NCI-H460 (cell line): ENCODE data around the gene POLE. TPM values are rescaled to one million over a fixed set of nuclear protein-coding genes. Genes with fewer than 3 reads are reported as not detected.

ENCODE experiments used
- DNase-seq: peaks from one replicate; pipeline ENCODE4 v3.0.0-alpha.2; 2016; ENCODE audit warnings: low read depth; ENCODE audit errors: extremely low read depth
- small RNA-seq, 2 experiments: library from RNA; depleted of rRNA; stranded (forward); fragments of <200 nt; gene quantifications; one replicate each; pipeline ENCODE3, GENCODE V24; 2014
- total RNA-seq: library from RNA; depleted of rRNA; stranded (reverse); fragments of >200 nt; shearing (Covaris generic); gene quantifications from 2 replicates; pipeline ENCODE4 v1.2.3, GENCODE V29; 2014; rRNA removed

The POLE gene
- total RNA-seq, 1 experiment from 2014 or later = 25.6 TPM

DNA sequence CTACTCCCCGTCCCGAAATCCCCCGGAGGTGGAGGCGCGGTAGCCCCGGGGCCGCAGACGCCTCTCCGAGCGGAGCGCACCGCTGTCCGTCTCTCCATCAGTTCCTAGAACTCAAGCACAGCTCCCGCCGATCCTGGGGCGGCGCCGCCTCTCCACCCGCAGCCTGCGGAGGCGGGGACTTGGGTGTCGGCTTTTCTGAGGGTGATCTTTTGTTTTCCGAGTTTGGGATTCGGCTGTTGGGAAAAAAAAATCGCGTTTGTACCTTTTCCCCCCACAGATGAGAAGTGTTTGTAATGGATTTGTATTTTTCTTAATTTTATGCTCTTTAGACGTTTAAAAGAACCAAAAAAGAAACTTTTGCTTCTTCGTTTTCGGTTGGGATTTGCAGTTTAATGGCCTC is 103.4 kb downstream of the POLE start:
- DNase-seq = no peak

- DNase-seq = no peak
These were observed 103.8 kb downstream of the POLE start for GRCh38 chr12:132583411-132583710.

DNA sequence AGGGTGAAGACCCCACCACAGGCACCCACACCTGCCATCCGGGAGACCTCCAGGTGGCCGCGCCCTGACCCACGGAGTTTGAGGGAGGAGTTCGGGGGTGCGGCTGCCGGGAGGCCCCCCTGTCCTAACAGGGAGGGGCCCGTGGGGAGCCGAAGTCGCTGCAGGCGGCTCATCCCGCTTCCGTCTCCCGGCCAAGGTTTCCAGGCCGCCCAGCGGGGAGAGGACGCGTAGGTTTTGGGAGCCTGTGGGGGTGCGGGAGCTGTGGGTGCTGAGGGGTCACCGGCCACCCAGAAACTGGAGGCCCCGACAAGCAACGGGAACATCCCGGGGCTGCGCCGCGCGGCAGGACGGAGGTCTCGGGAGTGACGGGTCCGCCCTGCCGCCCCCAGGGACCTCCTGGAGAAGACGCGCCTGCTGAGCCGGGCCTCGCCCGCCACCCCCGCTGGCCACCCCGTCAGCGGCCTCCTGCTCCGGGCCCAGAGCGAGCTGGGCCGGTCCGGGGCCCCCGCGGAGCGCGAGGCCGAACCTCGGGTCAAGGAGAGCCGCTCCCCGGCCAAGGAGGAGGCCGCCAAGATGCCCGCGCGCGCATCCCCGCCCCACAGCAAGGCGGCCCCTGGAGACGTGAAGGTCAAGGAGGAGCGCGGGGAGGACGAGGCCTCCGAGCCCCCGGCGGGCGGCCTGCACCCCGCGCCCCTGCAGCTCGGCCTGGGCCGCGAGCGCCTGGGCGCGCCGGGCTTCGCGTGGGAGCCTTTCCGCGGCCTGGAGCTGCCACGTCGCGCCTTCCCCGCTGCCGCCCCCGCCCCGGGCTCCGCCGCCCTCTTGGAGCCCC is 104.3 kb downstream of the POLE start:
- DNase-seq = no peak

DNA sequence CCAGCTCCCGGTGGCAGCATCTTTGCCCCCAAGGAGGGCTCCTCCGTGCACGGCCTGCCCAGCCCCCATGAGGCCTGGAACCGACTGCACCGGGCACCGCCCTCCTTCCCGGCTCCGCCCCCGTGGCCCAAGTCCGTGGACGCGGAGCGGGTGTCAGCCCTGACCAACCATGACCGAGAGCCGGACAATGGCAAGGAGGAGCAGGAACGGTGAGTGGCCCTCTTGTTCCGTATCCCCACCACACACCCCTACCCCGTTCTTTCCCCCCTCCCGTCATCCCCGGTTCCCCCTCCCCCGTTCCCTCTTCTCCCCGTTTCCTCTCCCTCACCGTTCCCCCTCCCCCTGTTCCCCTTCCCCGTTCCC is 105.1 kb downstream of the POLE start:
- DNase-seq = no peak

DNA sequence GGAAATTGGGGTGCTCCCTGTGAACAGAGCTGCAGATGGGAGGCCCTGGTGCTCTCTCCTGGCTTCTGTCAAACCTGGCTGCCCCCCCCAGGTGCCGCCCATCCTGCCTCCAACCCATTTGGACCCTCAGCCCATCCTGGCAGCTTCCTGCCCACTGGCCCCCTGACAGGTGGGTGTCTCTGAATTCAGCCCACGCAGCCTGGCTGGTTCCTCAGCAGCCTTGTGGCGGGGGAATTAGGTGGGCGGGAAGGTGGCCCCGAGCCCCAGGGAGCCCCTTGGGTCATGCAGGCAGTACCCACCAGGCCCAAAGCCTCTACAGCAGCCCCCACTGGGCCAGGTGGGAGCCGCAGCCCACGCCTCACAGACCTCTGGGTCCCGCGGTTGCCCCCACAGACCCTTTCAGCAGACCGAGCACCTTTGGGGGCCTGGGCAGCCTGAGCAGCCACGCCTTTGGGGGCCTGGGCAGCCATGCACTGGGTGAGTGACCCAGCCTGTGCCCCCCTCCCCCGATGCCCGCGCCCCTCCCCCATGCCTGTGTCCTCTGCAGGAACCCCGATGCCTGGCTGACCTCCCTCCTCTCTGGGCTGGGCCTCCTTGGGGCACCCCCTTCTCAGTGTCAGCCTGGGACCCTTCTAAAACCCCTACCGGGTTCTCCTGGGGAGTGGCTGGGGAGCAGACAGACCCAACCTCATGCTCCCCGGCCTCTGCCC is 105.6 kb downstream of the POLE start:
- DNase-seq = no peak

DNA sequence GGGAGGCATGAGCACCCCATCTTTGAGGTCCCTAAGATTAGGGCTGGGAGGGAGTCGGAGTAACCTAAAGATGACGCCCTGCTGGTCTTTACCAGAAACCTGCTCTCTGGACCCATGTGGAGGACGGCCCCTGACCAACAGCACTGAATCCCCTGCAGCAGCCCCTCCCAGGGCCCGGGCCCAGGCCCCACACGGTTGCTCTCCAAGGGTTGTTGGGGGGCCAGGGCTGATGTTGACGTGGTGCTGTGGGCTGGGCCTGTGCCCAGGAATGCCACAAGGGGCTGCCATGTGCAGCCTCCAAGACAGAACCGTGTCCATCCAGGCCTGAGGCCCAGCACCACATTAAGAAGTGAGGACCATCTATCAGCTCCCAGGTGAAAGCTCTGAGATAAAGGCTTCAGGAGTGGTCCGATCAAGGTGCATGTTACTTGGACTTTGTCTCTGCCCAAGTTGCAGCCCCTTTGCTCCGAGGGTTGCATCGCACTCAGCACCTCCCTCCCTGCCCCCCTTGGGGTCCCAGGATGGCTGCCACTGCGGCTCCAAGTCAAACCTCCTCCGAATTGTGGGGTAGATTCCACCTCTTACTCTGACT is 106.3 kb downstream of the POLE start:
- no peak for DNase-seq

DNA sequence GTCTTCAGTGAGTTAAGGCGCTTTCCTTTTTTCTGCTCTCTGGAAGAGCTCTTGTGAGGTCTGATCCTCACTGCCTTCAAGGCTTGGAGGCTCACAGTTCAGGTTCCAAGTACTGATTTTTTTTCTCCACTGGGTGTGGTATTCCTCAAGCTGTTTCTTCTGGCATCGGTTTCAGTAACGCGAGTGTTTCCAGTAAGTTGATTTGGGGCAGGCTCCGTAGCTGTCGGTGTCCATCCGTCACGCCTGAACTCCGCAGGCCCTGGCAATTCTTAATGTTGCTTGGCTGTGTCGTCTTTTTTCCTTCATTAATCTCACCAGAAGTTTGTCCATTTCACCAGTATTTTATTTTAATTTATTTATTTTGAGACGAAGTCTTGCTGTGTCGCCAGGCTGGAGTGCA is 107.4 kb downstream of the POLE start:
- DNase-seq = no peak

GRCh38 chr12:132578826-132579225 is 108.3 kb downstream of the POLE start:
- no peak for DNase-seq

- DNase-seq = no peak
These were observed 109.0 kb downstream of the POLE start for GRCh38 chr12:132578118-132578517.

DNA sequence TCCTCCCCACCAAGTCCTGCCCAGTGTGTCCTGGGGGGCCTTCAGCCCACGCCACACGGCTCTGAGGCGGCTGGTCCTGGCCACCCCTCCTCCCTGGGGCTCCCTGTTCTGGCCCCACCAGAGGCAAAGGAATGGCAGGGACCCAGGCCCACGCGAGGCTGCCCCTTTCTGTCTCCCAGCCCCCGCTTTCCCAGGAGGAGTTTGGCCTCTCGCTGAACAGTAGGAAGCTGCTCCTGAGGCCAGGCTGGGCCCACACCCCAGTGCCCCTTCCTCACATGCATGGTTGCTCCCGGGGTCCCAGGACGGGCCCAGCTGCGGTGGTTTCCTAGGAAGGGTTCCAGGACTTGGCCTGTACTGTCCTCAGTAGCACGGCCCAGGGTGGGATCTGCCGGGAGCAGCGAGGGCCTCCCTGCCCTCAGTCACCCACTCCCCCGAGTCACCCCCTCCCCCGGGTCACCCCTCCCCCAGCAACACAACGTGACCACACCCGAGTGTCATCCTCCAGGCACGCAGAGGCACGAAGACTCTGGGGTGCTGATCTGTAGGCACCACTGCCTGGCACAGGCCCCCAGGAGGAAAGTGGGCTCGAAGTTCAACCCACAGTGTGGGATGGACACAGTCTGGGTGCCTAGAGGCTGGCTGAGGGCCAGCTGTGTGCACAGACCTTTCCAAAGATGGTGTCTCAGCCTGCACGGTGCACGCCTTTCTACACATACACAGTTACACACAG is 109.8 kb downstream of the POLE start:
- DNase-seq = no peak

GRCh38 chr12:132576701-132577100 is 110.4 kb downstream of the POLE start:
- no peak for DNase-seq

- no peak for DNase-seq
These were observed 111.5 kb downstream of the POLE start for GRCh38 chr12:132575661-132576060.

- DNase-seq = no peak
These were observed 112.7 kb downstream of the POLE start for GRCh38 chr12:132574271-132574996.

Small RNAs within 50 kb of the gene (small RNA-seq; reads per million reads assigned to genes)
- 0 to 0.18 reads per million in 2 experiments for gene MIR6763
- gene RNA5SP379 = 0.02 to 0.06 reads per million in 2 experiments

Other genes with a start within 250 kb of the POLE start
- 18.2 and 26.6 TPM in 2 replicates for gene FBRSL1, start 197.2 kb downstream of the POLE start, total RNA-seq
- not detected in 2 replicates for gene LRCOL1, start 76.8 kb downstream of the POLE start, total RNA-seq
- gene P2RX2, start 68.6 kb downstream of the POLE start, total RNA-seq = not detected in 2 replicates
- gene PXMP2, start 245 bp upstream of the POLE start, total RNA-seq = 22.5 and 27.3 TPM in 2 replicates
- gene PGAM5, start 23.5 kb upstream of the POLE start, total RNA-seq = 72.9 and 91.2 TPM in 2 replicates
- 39.1 and 39.4 TPM in 2 replicates for gene ANKLE2, start 74.5 kb upstream of the POLE start, total RNA-seq
- 45.3 and 47.5 TPM in 2 replicates for gene GOLGA3, start 141.5 kb upstream of the POLE start, total RNA-seq
- 17.3 and 20.7 TPM in 2 replicates for gene CHFR, start 200.3 kb upstream of the POLE start, total RNA-seq